Ovary (tissue), 3 donors: ENCODE measurements around the gene MCEMP1.

Experiments used
- EP300 ChIP-seq: sonication (generic); formaldehyde crosslinking; IDR thresholded peaks from one replicate; pipeline ENCODE4 v1.6.1; 2017; ENCODE audit warnings: antibody characterized with exemption
- POLR2A ChIP-seq: fragments of 450-650 bp; IDR thresholded peaks from one replicate; pipeline ENCODE4 v1.6.1; 2017; ENCODE audit warnings: antibody characterized with exemption, mild to moderate bottlenecking, moderate library complexity
- TF ChIP-seq, protein P1 (sequence below), 3 donors: fragments of 450-650 bp in 2 of 3; fragments of 200-600 bp in 1 of 3; IDR thresholded peaks; one replicate each; pipeline versions ENCODE4 v1.5.1 to v1.8.0; 2016 to 2022; ENCODE audit warnings: antibody characterized with exemption in 3 of 3, mild to moderate bottlenecking in 1 of 3
- donor health status: DM: no; HTN: no; CAD: no.

DNA sequence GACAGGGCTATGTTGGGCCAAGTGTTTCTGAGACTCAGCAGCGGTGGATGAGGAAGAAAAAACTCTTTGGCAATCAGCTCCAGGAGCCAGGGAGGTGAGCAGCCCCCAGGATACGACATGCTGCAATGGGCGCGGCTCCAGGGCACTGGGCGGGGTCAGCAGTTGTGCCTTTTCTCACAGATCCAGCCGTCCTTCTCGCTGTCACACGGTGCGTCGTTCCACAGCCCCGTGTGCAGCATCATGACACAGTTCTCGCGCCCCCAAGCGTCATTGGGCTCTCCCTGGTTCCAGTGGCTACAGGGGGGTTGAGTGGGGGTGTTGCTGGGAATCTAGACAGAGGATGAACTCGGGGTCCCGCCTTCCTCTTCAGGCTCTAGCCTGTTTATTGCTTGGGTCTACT is 52.3 kb downstream of the MCEMP1 start:
- TF ChIP-seq, protein P1, sequence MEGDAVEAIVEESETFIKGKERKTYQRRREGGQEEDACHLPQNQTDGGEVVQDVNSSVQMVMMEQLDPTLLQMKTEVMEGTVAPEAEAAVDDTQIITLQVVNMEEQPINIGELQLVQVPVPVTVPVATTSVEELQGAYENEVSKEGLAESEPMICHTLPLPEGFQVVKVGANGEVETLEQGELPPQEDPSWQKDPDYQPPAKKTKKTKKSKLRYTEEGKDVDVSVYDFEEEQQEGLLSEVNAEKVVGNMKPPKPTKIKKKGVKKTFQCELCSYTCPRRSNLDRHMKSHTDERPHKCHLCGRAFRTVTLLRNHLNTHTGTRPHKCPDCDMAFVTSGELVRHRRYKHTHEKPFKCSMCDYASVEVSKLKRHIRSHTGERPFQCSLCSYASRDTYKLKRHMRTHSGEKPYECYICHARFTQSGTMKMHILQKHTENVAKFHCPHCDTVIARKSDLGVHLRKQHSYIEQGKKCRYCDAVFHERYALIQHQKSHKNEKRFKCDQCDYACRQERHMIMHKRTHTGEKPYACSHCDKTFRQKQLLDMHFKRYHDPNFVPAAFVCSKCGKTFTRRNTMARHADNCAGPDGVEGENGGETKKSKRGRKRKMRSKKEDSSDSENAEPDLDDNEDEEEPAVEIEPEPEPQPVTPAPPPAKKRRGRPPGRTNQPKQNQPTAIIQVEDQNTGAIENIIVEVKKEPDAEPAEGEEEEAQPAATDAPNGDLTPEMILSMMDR (IDR thresholded peaks at IDR 0.05) = no peak
- TF ChIP-seq POLR2A (no peak), EP300 (no peak)
